Fibroblast of pulmonary artery (primary cell): ENCODE data around the gene FIBIN.
A peak's percentile ranks its signal among the peaks of the same experiment; 100 is the strongest.
"Not testable (repeated sequence)": the region's sequence is repeated elsewhere in the genome, so short reads cannot be mapped to it uniquely, and the experiment has no call there.

Experiments
- DNase-seq: peaks from one replicate; pipeline ENCODE4 v3.0.0-alpha.2; 2010; ENCODE audit warnings: low read depth
- H3K4me3 ChIP-seq: replicated peaks from 2 replicates; pipeline ENCODE4 v1.5.1; 2011; ENCODE audit warnings: low read depth, mild to moderate bottlenecking, control low read depth, low read length, moderate library complexity
- CTCF ChIP-seq: IDR thresholded peaks from 2 replicates; pipeline ENCODE4 v1.5.1; 2011; ENCODE audit warnings: mild to moderate bottlenecking, control low read depth, low read length, inconsistent platforms; ENCODE audit errors: missing control alignments

Gene FIBIN

GRCh38 chr11:26992031-26992541 is 1.8 kb upstream of the FIBIN start:
- no peak overlapping the region for H3K4me3 ChIP-seq
- DNase-seq = peak; percentile 95
- TF ChIP-seq CTCF = no peak

GRCh38 chr11:26994631-26995095 is 751 bp downstream of the FIBIN start:
- no peak for TF ChIP-seq CTCF
- no peak for DNase-seq
- H3K4me3 ChIP-seq = peak overlapping the region; percentile 66

DNA sequence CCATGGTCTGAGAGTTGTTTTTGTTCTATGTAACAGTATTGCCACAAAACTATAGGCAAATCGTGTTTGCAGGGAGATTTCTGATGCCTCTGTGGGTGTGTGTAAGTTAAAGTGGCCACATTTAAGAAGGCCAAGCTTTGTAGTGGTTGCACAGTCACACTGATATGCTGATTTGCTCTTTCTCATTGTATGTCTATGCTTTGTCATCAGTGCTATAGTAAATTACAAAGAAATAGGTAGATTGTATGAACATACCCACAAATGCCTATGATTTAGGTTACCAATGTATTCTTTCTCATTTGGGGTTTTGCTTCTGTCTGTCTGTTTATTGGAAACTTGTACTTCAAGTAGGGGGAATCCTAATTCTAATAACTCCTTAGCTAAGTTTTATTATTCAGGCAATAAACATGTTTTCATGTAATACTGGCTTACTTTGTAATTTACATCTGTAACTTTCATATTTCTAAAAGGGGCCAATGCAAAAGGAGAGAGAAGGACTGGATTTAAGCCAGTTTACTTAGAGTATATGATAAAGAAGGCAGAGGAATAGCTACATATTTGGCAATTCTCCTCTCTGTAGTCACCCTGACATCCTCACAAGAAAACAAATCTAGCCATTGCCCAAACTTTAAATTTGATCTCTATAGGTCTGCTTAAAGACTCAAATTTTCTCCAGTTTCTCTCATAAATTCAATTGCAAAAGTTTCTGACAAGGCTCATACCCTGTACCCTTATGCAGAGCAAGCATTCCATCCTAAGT is 2.0 kb downstream of the FIBIN start:
- peak; percentile 52 for DNase-seq
- no peak for TF ChIP-seq CTCF
- H3K4me3 ChIP-seq = peak overlapping the region; percentile 66

- no peak for DNase-seq
- H3K4me3 ChIP-seq = no peak overlapping the region
- no peak for TF ChIP-seq CTCF
These were observed 3.5 kb downstream of the FIBIN start for GRCh38 chr11:26997378-26997777.

DNA sequence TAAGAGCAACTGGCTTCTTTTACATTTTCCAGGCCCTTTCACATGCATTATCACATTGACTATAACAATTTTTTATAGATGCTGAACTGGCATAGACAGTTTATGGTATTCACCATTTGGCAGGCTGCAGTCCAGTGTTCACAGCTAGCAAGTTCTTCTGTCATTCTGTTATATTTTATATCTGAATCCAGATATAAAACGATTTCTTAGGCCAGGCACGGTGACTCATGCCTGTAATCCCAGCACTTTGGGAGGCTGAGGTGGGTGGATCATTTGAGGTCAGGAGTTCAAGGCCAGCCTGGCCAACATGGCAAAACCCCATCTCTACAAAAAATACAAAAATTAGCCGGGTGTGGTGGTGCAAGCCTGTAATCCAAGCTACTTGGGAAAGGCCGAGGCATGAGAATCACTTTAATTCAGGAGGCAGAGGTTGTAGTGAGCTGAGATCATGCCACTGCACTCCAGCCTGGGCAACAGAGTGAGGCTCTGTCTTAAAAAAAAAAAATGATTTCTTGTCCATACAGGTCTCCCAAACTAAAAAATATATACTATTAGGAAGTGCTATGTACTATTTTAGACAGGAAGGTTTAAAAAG is 7.3 kb downstream of the FIBIN start:
- not testable (repeated sequence) for H3K4me3 ChIP-seq, DNase-seq

DNA sequence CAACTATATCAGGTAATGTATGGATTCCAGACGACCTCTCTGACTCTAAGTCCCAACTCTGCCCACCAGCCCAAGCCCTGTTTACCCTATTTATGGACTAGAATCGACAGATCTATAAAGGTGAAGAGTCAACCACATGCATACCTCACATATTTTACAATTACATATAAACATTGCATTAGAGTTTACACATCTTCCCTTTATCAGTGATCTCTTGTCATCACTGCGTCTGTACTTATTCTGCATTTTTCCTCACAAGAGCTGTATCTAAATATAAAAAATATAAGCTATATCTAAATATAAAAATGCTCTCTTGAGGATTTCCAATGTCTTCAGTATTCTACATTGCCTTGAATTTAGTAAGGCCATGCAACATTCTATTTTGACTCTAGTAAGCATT is 8.5 kb downstream of the FIBIN start:
- no peak for DNase-seq
- TF ChIP-seq CTCF = no peak
- H3K4me3 ChIP-seq = no peak overlapping the region

DNA sequence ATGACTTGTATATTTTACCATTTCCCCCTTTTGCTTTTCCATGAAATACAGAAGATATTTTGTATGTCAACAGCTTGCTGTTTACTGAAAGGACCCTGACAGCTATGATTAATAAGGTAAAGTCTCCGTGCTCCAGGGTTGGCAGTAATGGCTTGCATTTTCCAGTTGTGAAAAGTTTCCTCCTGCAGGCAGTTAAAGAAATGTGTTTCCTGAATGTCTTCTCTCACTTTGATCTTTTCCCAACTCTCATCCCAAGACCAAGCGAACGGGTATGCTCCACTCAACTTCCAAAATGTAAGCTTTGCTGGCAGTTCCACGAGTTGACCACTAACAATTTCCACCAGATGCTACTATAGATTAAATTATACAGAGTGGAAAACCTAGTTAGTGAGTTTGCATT is 8.9 kb downstream of the FIBIN start:
- DNase-seq = no peak
- no peak for TF ChIP-seq CTCF
- H3K4me3 ChIP-seq = no peak overlapping the region
